Brain microvascular endothelial cell (primary cell): ENCODE results near the gene PCDHGA1.

Source experiments
- DNase-seq: peaks from one replicate; pipeline ENCODE4 v3.0.0-alpha.2; 2020
- H3K27ac ChIP-seq: fragments of 250-450 bp; sonication (Bioruptor Pico); 2 replicates; pipeline ENCODE4 v1.5.1; 2020; ENCODE audit warnings: mild to moderate bottlenecking, moderate library complexity
- H3K27me3 ChIP-seq: fragments of 250-450 bp; sonication (Bioruptor Pico); replicated peaks from 2 replicates; pipeline ENCODE4 v1.5.1; 2020; ENCODE audit warnings: mild to moderate bottlenecking
- H3K36me3 ChIP-seq: fragments of 250-450 bp; sonication (Bioruptor Pico); replicated peaks from 2 replicates; pipeline ENCODE4 v1.5.1; 2020; ENCODE audit warnings: mild to moderate bottlenecking
- H3K4me3 ChIP-seq: 2 replicates; pipeline ENCODE4 v1.5.1; 2011; ENCODE audit warnings: low read depth, mild to moderate bottlenecking, control low read depth, low read length, moderate library complexity
- in situ Hi-C: cut with HindIII; loops from 2 replicates; pipeline ENCODE4 v1.10.0; 2017; ENCODE audit warnings: low sequenced_read_pairs, low pct_ligation_motif_present
- TF ChIP-seq, protein P1 (sequence below): IDR thresholded peaks from 2 replicates; pipeline ENCODE4 v1.5.1; 2011; ENCODE audit warnings: low read depth, mild to moderate bottlenecking, moderate library complexity, low read length, control low read depth, inconsistent platforms; ENCODE audit errors: missing control alignments

Gene PCDHGA1

GRCh38 chr5:141441571-141442170, 111.4 kb downstream of the PCDHGA1 start:
- Histone ChIP-seq H3K27me3 (no peaks in the 10 kb centered on the region), H3K4me3 (no peak overlapping the region), H3K27ac (no peak overlapping the region), H3K36me3 (no peaks in the 10 kb centered on the region)
- TF ChIP-seq, protein P1, sequence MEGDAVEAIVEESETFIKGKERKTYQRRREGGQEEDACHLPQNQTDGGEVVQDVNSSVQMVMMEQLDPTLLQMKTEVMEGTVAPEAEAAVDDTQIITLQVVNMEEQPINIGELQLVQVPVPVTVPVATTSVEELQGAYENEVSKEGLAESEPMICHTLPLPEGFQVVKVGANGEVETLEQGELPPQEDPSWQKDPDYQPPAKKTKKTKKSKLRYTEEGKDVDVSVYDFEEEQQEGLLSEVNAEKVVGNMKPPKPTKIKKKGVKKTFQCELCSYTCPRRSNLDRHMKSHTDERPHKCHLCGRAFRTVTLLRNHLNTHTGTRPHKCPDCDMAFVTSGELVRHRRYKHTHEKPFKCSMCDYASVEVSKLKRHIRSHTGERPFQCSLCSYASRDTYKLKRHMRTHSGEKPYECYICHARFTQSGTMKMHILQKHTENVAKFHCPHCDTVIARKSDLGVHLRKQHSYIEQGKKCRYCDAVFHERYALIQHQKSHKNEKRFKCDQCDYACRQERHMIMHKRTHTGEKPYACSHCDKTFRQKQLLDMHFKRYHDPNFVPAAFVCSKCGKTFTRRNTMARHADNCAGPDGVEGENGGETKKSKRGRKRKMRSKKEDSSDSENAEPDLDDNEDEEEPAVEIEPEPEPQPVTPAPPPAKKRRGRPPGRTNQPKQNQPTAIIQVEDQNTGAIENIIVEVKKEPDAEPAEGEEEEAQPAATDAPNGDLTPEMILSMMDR: no peak
- no peak for DNase-seq
- in situ Hi-C loops: no loop called here

- TF ChIP-seq, protein P1: no peak
- Histone ChIP-seq H3K27ac (no peak overlapping the region), H3K27me3 (no peaks in the 10 kb centered on the region), H3K36me3 (no peaks in the 10 kb centered on the region), H3K4me3 (no peak overlapping the region)
- DNase-seq: no peak
- in situ Hi-C loops: no loop called here
Measured at GRCh38 chr5:141465351-141465750, 135.0 kb downstream of the PCDHGA1 start.

DNA sequence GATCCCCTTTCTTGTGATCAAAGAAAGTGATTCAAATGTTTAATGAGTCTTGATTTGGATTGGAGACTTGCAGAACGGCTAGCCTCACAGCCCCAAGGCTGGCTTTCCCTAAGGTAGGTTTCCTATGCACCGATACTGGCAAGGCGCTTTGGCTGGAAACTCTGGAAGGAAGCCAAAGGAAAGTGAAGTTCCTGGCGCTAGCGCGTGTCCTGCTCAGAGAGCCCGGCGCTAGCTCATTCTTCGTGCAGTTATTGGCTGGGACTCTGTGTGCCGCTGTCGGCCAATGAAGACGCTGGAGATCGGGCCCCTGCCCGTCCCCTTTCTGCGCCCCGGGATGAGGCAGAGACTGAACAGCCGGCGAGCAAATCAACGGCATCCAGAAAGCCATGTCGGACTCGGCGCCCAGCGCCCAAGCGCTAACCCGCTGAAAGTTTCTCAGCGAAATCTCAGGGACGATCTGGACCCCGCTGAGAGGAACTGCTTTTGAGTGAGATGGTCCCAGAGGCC, 145.4 kb downstream of the PCDHGA1 start, which contains the start of gene PCDHGC3:
TSS of gene PCDHGC3 (plus strand) at position 342 of the 507 bp plus-strand sequence. CDS start at position 493, 151 bp downstream.
- in situ Hi-C loops: no loop called here
- peak; percentile 95 for DNase-seq
- TF ChIP-seq, protein P1: peak; percentile 51
- Histone ChIP-seq H3K27me3 (no peaks in the 10 kb centered on the region), H3K4me3 (peak within 1 kb of the TSS; percentile 84), H3K36me3 (no peaks in the 10 kb centered on the region), H3K27ac (peak within 1 kb of the TSS; percentile 59)

- in situ Hi-C loops: no loop called here
- no peaks in the 10 kb centered on the region for H3K36me3 ChIP-seq
- peak overlapping the region; percentile 59 for H3K27ac ChIP-seq
- TF ChIP-seq, protein P1: no peak
- no peaks in the 10 kb centered on the region for H3K27me3 ChIP-seq
- peak overlapping the region; percentile 84 for H3K4me3 ChIP-seq
- DNase-seq: peak; percentile 76
Measured at GRCh38 chr5:141476132-141476911, 146.0 kb downstream of the PCDHGA1 start.

DNA sequence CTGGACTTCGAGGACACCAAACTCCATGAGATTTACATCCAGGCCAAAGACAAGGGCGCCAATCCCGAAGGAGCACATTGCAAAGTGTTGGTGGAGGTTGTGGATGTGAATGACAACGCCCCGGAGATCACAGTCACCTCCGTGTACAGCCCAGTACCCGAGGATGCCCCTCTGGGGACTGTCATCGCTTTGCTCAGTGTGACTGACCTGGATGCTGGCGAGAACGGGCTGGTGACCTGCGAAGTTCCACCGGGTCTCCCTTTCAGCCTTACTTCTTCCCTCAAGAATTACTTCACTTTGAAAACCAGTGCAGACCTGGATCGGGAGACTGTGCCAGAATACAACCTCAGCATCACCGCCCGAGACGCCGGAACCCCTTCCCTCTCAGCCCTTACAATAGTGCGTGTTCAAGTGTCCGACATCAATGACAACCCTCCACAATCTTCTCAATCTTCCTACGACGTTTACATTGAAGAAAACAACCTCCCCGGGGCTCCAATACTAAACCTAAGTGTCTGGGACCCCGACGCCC, 146.8 kb downstream of the PCDHGA1 start:
- no peak for DNase-seq
- Histone ChIP-seq H3K27ac (no peak overlapping the region), H3K27me3 (no peaks in the 10 kb centered on the region), H3K4me3 (peak overlapping the region; percentile 84), H3K36me3 (no peaks in the 10 kb centered on the region)
- TF ChIP-seq, protein P1: no peak
- in situ Hi-C loops: no loop called here
